Upper lobe of left lung (tissue), 6 donors: Measurements from ENCODE around the gene TPPP. TPM values are rescaled to one million over a fixed set of nuclear protein-coding genes. Genes with fewer than 3 reads are reported as not detected.

Source experiments
- ATAC-seq, 2 donors: fragments of 200-7000 bp; cut with Tn5 transposase; one replicate each; pipeline ENCODE4 v1.9.1; 2022; ENCODE audit warnings: mild to moderate bottlenecking in 2 of 2, moderate library complexity in 2 of 2; ENCODE audit not compliant: low FRiP score in 2 of 2
- DNase-seq, 2 donors: peaks; one replicate each; pipeline ENCODE4 v3.0.0-alpha.2; 2019 to 2020
- H3K27ac ChIP-seq, 4 donors: fragments of 200-600 bp; sonication (generic); one replicate each; pipeline ENCODE4 v1.5.1; 2016 to 2019
- H3K27me3 ChIP-seq, 4 donors: fragments of 200-600 bp; sonication (generic); one replicate each; pipeline ENCODE4 v1.5.1; 2017 to 2019
- H3K36me3 ChIP-seq, 4 donors: fragments of 200-600 bp; sonication (generic); one replicate each; pipeline ENCODE4 v1.5.1; 2016 to 2019
- H3K4me1 ChIP-seq, 4 donors: fragments of 200-600 bp; sonication (generic); one replicate each; pipeline ENCODE4 v1.5.1; 2018 to 2019
- H3K4me3 ChIP-seq, 4 donors: fragments of 200-600 bp; sonication (generic); one replicate each; pipeline ENCODE4 v1.5.1; 2017 to 2019; ENCODE audit warnings: mild to moderate bottlenecking in 2 of 4, moderate library complexity in 1 of 4
- H3K9me3 ChIP-seq, 4 donors: fragments of 200-600 bp; sonication (generic); one replicate each; pipeline ENCODE4 v1.5.1; 2018 to 2019
- CTCF ChIP-seq, 6 experiments: fragments of 450-650 bp in 4 of 6; fragments of 200-600 bp in 2 of 6; sonication (generic) in 2 of 6; IDR thresholded peaks; one replicate each; pipeline ENCODE4 v1.5.1; 2016 to 2019; ENCODE audit warnings: antibody characterized with exemption in 6 of 6
- EP300 ChIP-seq, 4 donors: sonication (generic); formaldehyde crosslinking; IDR thresholded peaks; one replicate each; pipeline ENCODE4 v1.5.1; 2017; ENCODE audit warnings: antibody characterized with exemption in 4 of 4, control low read depth in 2 of 4
- POLR2A ChIP-seq, 4 donors: fragments of 450-650 bp; IDR thresholded peaks; one replicate each; pipeline ENCODE4 v1.5.1; 2016 to 2017; ENCODE audit warnings: antibody characterized with exemption in 4 of 4, mild to moderate bottlenecking in 2 of 4
- POLR2AphosphoS5 ChIP-seq, 2 donors: sonication (generic); formaldehyde crosslinking; IDR thresholded peaks; one replicate each; pipeline ENCODE4 v1.5.1; 2017; ENCODE audit warnings: antibody characterized with exemption in 2 of 2
- WGBS, 2 donors: methylation state at CpG; one replicate each; pipeline ENCODE4 v1.1.5; 2017 to 2018; 5-methylcytosine and 5-hydroxymethylcytosine counted together
- total RNA-seq, 6 donors: library from RNA; depleted of rRNA in 4 of 6; stranded (reverse); fragments of >200 nt in 4 of 6; gene quantifications; one replicate each; pipeline versions ENCODE4 v1.1.0 to v1.2.1, GENCODE V29; 2016 to 2021
- donor health status: DM: no; HTN: no; CAD: no; lungs with moderate emphysema.
- donor health status: DM: no; HTN: yes; CAD: no; lungs with severe emphysema.

The TPPP gene
- total RNA-seq, 6 donors from 2014 or later: 14.3 to 42.7 (median 19.1) TPM

GRCh38 chr5:659496-660263 lies 33.5 kb downstream of the TPPP start:
- ATAC-seq (no peak), DNase-seq (no peak)
- no peak overlapping the region for H3K4me3 ChIP-seq
- TF ChIP-seq POLR2AphosphoS5 (IDR thresholded peaks at IDR 0.05): no peak
- TF ChIP-seq POLR2A (IDR thresholded peaks at IDR 0.05): no peak
- TF ChIP-seq EP300 (IDR thresholded peaks at IDR 0.05): no peak
- no peak for TF ChIP-seq CTCF (IDR thresholded peaks at IDR 0.05)
- no peaks in the 10 kb centered on the region for H3K27me3 ChIP-seq
- H3K4me1 ChIP-seq: no peaks in the 10 kb centered on the region
- no peaks in the 10 kb centered on the region for H3K9me3 ChIP-seq
- H3K27ac ChIP-seq: no peak overlapping the region
- H3K36me3 ChIP-seq: peaks cover 0 to 70% (median 28%) of the 10 kb centered on the region in 4 donors
- 94 to 96% methylated on average over 13 to 16 of the region's 16 CpGs for whole genome bisulfite sequencing, 2 donors

GRCh38 chr5:658103-658502 lies 35.0 kb downstream of the TPPP start:
- peaks cover 0 to 56% (median 13%) of the 10 kb centered on the region in 4 donors for H3K36me3 ChIP-seq
- no peak overlapping the region for H3K4me3 ChIP-seq
- no peak overlapping the region for H3K27ac ChIP-seq
- no peaks in the 10 kb centered on the region for H3K27me3 ChIP-seq
- no peak for TF ChIP-seq POLR2A (IDR thresholded peaks at IDR 0.05)
- no peak for TF ChIP-seq CTCF (IDR thresholded peaks at IDR 0.05)
- no peak for TF ChIP-seq EP300 (IDR thresholded peaks at IDR 0.05)
- no peak for TF ChIP-seq POLR2AphosphoS5 (IDR thresholded peaks at IDR 0.05)
- no peaks in the 10 kb centered on the region for H3K4me1 ChIP-seq
- H3K9me3 ChIP-seq: no peaks in the 10 kb centered on the region
- WGBS, 2 donors: 91 to 95% methylated on average over 5 of the region's 5 CpGs
- ATAC-seq (no peak), DNase-seq (no peak)

GRCh38 chr5:657570-657969 lies 35.6 kb downstream of the TPPP start:
- peak in 1 of 2 donors; percentile 19 for DNase-seq
- Histone ChIP-seq H3K4me3 (no peak overlapping the region), H3K9me3 (no peaks in the 10 kb centered on the region), H3K36me3 (peaks cover 0 to 57% (median 11%) of the 10 kb centered on the region in 4 donors), H3K4me1 (no peaks in the 10 kb centered on the region), H3K27me3 (no peaks in the 10 kb centered on the region), H3K27ac (no peak overlapping the region)
- 93 to 94% methylated on average over 5 to 6 of the region's 6 CpGs for WGBS, 2 donors
- TF ChIP-seq EP300 (IDR thresholded peaks at IDR 0.05) (no peak), CTCF (IDR thresholded peaks at IDR 0.05) (no peak), POLR2A (IDR thresholded peaks at IDR 0.05) (no peak), POLR2AphosphoS5 (IDR thresholded peaks at IDR 0.05) (no peak)
- no peak for ATAC-seq

GRCh38 chr5:655406-655805 lies 37.7 kb downstream of the TPPP start:
- no peak for ATAC-seq
- Histone ChIP-seq H3K9me3 (no peaks in the 10 kb centered on the region), H3K4me1 (no peaks in the 10 kb centered on the region), H3K27me3 (no peaks in the 10 kb centered on the region), H3K4me3 (no peak overlapping the region), H3K27ac (no peak overlapping the region), H3K36me3 (peaks cover 0 to 37% (median 6%) of the 10 kb centered on the region in 4 donors)
- 95% methylated on average over 13 of the region's 13 CpGs for WGBS, 2 donors
- no peak for TF ChIP-seq POLR2AphosphoS5 (IDR thresholded peaks at IDR 0.05)
- TF ChIP-seq EP300 (IDR thresholded peaks at IDR 0.05): no peak
- no peak for TF ChIP-seq CTCF (IDR thresholded peaks at IDR 0.05)
- no peak for TF ChIP-seq POLR2A (IDR thresholded peaks at IDR 0.05)
- no peak for DNase-seq
